EH (cell line): ENCODE measurements around the gene TFDP2.
"Not testable (repeated sequence)": the region's sequence is repeated elsewhere in the genome, so short reads cannot be mapped to it uniquely, and the experiment has no call there.

Source experiments
- DNase-seq: peaks from one replicate; pipeline ENCODE4 v3.0.0-alpha.2; 2015; ENCODE audit warnings: low read depth

The TFDP2 gene

GRCh38 chr3:142148792-142149672, at the start of gene TFDP2:
Gene TFDP2, minus strand, starts transcription at chr3:142149544. Its CDS starts 47,795 bp downstream, at chr3:142101749.
- DNase-seq, result peak; percentile 88

GRCh38 chr3:142188846-142189245, 39.5 kb upstream of the TFDP2 start:
- no peak for DNase-seq

GRCh38 chr3:142180761-142181362, 31.5 kb upstream of the TFDP2 start:
- peak; percentile 53 for DNase-seq

- DNase-seq, result no peak
These were observed 26.1 kb upstream of the TFDP2 start for GRCh38 chr3:142175478-142175877.

- no peak for DNase-seq
These were observed 25.2 kb upstream of the TFDP2 start for GRCh38 chr3:142174559-142174958.

- no peak for DNase-seq
These were observed 19.2 kb upstream of the TFDP2 start for GRCh38 chr3:142168514-142168913.

- peak; percentile 63 for DNase-seq
These were observed 15.8 kb upstream of the TFDP2 start for GRCh38 chr3:142165194-142165593.

GRCh38 chr3:142159083-142159740, 9.9 kb upstream of the TFDP2 start:
- DNase-seq, result no peak

GRCh38 chr3:142154186-142154585, 4.8 kb upstream of the TFDP2 start:
- DNase-seq, result no peak

- DNase-seq, result no peak
These were observed 3.0 kb upstream of the TFDP2 start for GRCh38 chr3:142152384-142152783.

GRCh38 chr3:142151828-142152227, 2.5 kb upstream of the TFDP2 start:
- no peak for DNase-seq

GRCh38 chr3:142151240-142151639, 1.9 kb upstream of the TFDP2 start:
- DNase-seq, result no peak

GRCh38 chr3:142150271-142150670, 927 bp upstream of the TFDP2 start:
- no peak for DNase-seq

GRCh38 chr3:142149673-142149992, 289 bp upstream of the TFDP2 start:
- no peak for DNase-seq

GRCh38 chr3:142148044-142148791, 1.1 kb downstream of the TFDP2 start:
- peak; percentile 25 for DNase-seq

GRCh38 chr3:142144587-142144986, 4.8 kb downstream of the TFDP2 start:
- not testable (repeated sequence) for DNase-seq

- not testable (repeated sequence) for DNase-seq
These were observed 8.6 kb downstream of the TFDP2 start for GRCh38 chr3:142140608-142141285.

- not testable (repeated sequence) for DNase-seq
These were observed 12.3 kb downstream of the TFDP2 start for GRCh38 chr3:142137089-142137488.

- no peak for DNase-seq
These were observed 14.5 kb downstream of the TFDP2 start for GRCh38 chr3:142134799-142135325.

GRCh38 chr3:142129516-142130171, 19.7 kb downstream of the TFDP2 start:
- no peak for DNase-seq
